Right lobe of liver (tissue), 6 donors: Measurements from ENCODE around the gene GBP2. TPM values are rescaled to one million over a fixed set of nuclear protein-coding genes. Genes with fewer than 3 reads are reported as not detected.

ENCODE experiments used
- ATAC-seq, 4 donors: fragments of 200-7000 bp; cut with Tn5 transposase; one replicate each; pipeline ENCODE4 v1.9.1; 2020; ENCODE audit warnings: mild to moderate bottlenecking in 4 of 4, moderate library complexity in 4 of 4
- DNase-seq, 3 donors: peaks; one replicate each; pipeline ENCODE4 v3.0.0-alpha.2; 2020
- H3K27ac ChIP-seq, 3 donors: fragments of 200-600 bp; one replicate each; pipeline ENCODE4 v1.8.0; 2022
- H3K27me3 ChIP-seq, 2 donors: fragments of 200-600 bp; one replicate each; pipeline ENCODE4 v1.8.0; 2022
- H3K36me3 ChIP-seq, 4 donors: fragments of 200-600 bp; sonication (generic) in 1 of 4; one replicate each; pipeline versions ENCODE4 v1.5.1 to v1.8.0; 2017 to 2022; ENCODE audit warnings: control low read depth in 1 of 4
- H3K4me1 ChIP-seq, 4 donors: fragments of 200-600 bp; sonication (generic) in 1 of 4; one replicate each; pipeline versions ENCODE4 v1.5.1 to v1.8.0; 2017 to 2022; ENCODE audit warnings: control low read depth in 1 of 4
- H3K4me3 ChIP-seq, 3 donors: fragments of 200-600 bp; one replicate each; pipeline ENCODE4 v1.8.0; 2022
- H3K9me3 ChIP-seq, 4 donors: fragments of 200-600 bp; sonication (generic) in 1 of 4; one replicate each; pipeline versions ENCODE4 v1.5.1 to v1.8.0; 2017 to 2022; ENCODE audit warnings: control low read depth in 1 of 4
- POLR2A ChIP-seq: fragments of 450-650 bp; IDR thresholded peaks from one replicate; pipeline ENCODE4 v1.6.1; 2017; ENCODE audit warnings: antibody characterized with exemption, mild to moderate bottlenecking
- WGBS: methylation state at CpG from one replicate; pipeline ENCODE4 v1.1.6; 2018; ENCODE audit warnings: low coverage, low lambda C conversion rate; ENCODE audit not compliant: insufficient coverage; ENCODE audit errors: missing lambda C conversion rate; 5-methylcytosine and 5-hydroxymethylcytosine counted together
- intact Hi-C, 2 donors: fragments of 100-400 bp; cut with DNase I; formaldehyde crosslinking; loops; one replicate each; pipeline versions ENCODE4 v1.11.2 to v1.14.1; 2022
- total RNA-seq, 6 experiments: library from RNA; depleted of rRNA in 2 of 6; stranded (reverse); fragments of >200 nt in 2 of 6; fragmentation: NEBNext Ultra II Directional in 3 of 6; extraction: Animal tissue kit (Norgen Biotek cat#: 25700) in 3 of 6; gene quantifications; one replicate each; pipeline versions ENCODE4 v1.1.0 to v1.2.4, GENCODE V29; 2016 to 2023
- TF ChIP-seq, protein P1 (sequence below), 4 donors: fragments of 200-600 bp in 3 of 4; fragments of 450-650 bp in 1 of 4; IDR thresholded peaks; one replicate each; pipeline versions ENCODE4 v1.5.1 to v1.8.0; 2016 to 2022; ENCODE audit warnings: antibody characterized with exemption in 4 of 4, mild to moderate bottlenecking in 2 of 4
- donor health status: DM: no; HTN: yes; CAD: no.
- donor health status: DM: no; HTN: no; CAD: no.
- donor health status: DM: no; HTN: no; CAD: no.
- donor health status: DM: no; HTN: yes; CAD: no.
- donor health status: DM: no; HTN: yes; CAD: no.

Gene GBP2
- total RNA-seq, 6 experiments from 2014 or later = 7.8 to 64.5 (median 26.8) TPM

DNA sequence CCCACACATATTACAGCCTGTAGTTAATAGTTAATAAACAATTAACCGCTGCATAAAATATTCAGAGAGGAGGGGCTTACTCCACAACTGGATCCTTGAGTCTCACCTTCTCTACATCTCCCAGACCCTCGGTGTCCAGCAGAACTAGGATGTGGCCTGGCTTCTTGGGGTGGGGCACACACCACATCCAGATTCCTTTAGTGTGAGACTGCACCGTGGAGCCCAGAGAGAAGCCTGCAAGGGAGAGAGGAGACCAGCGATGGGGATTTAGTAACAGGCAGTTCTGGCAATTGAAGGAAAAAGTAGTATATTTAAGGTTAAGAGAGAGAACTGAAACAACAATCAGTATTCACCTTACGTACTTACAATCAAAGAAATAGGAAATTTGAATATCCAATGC, 65.8 kb downstream of the GBP2 start:
- intact Hi-C loops = no loop called here
- no peak for DNase-seq
- no peak overlapping the region for H3K4me3 ChIP-seq
- no peaks in the 10 kb centered on the region for H3K27me3 ChIP-seq
- peaks cover 0 to 66% (median 27%) of the 10 kb centered on the region in 4 donors for H3K36me3 ChIP-seq
- H3K27ac ChIP-seq = no peak overlapping the region
- ATAC-seq = no peak
- peaks cover 0 to 17% (median 6%) of the 10 kb centered on the region in 4 donors for H3K4me1 ChIP-seq
- TF ChIP-seq, protein P1, sequence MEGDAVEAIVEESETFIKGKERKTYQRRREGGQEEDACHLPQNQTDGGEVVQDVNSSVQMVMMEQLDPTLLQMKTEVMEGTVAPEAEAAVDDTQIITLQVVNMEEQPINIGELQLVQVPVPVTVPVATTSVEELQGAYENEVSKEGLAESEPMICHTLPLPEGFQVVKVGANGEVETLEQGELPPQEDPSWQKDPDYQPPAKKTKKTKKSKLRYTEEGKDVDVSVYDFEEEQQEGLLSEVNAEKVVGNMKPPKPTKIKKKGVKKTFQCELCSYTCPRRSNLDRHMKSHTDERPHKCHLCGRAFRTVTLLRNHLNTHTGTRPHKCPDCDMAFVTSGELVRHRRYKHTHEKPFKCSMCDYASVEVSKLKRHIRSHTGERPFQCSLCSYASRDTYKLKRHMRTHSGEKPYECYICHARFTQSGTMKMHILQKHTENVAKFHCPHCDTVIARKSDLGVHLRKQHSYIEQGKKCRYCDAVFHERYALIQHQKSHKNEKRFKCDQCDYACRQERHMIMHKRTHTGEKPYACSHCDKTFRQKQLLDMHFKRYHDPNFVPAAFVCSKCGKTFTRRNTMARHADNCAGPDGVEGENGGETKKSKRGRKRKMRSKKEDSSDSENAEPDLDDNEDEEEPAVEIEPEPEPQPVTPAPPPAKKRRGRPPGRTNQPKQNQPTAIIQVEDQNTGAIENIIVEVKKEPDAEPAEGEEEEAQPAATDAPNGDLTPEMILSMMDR (IDR thresholded peaks at IDR 0.05) = no peak
- TF ChIP-seq POLR2A = no peak
- WGBS = 91% methylated on average over 5 of the region's 5 CpGs
- no peaks in the 10 kb centered on the region for H3K9me3 ChIP-seq

Other genes starting within 250 kb of the GBP2 start
- gene GTF2B, start 234.5 kb downstream of the GBP2 start, total RNA-seq = 10 to 100 TPM in 5 of 6 experiments, 1 to 10 TPM in 1; 8.8 to 21.6 (median 15.9) TPM
- gene KYAT3, start 133.5 kb downstream of the GBP2 start, total RNA-seq = 10 to 100 TPM in 3 of 6 experiments, 1 to 10 TPM in 3; 8.9 to 19.9 (median 9.8) TPM
- 10 to 100 TPM in 2 of 6 experiments, 1 to 10 TPM in 4; 6.9 to 13.8 (median 8.5) TPM for gene RBMXL1, start 133.5 kb downstream of the GBP2 start, total RNA-seq
- gene GBP3, start 103.2 kb downstream of the GBP2 start, total RNA-seq = 10 to 100 TPM in 4 of 6 experiments, 1 to 10 TPM in 2; 4.3 to 24.6 (median 11.7) TPM
- 100 to 1,000 TPM in 1 of 6 experiments, 10 to 100 TPM in 4, 1 to 10 TPM in 1; 9.7 to 153 (median 43.7) TPM for gene GBP1, start 60.9 kb downstream of the GBP2 start, total RNA-seq
- 10 to 100 TPM; 12.5 to 38.1 (median 23.6) TPM for gene GBP7, start 49.9 kb upstream of the GBP2 start, total RNA-seq
- gene GBP4, start 72.8 kb upstream of the GBP2 start, total RNA-seq = 10 to 100 TPM in 2 of 6 experiments, 1 to 10 TPM in 4; 3.9 to 12.6 (median 6.8) TPM
- gene GBP5, start 146.7 kb upstream of the GBP2 start, total RNA-seq = 1 to 10 TPM in 5 of 6 experiments, under 1 TPM in 1; 0.44 to 5.0 (median 1.5) TPM
- under 1 TPM in 3 of 6 experiments, not detected in 3; 0.06 to 0.15 (median 0.07) TPM for gene GBP6, start 237.9 kb upstream of the GBP2 start, total RNA-seq